Stimulated activated CD4-positive, alpha-beta T cell treated with anti-CD3 and anti-CD28 coated beads, Interleukin-12 subunit alpha, Interleukin-12 subunit beta, amount 100 ng/mL, for 4 hours (primary cell): ENCODE results near the gene EFL1.

Experiments used
- DNase-seq: peaks from one replicate; pipeline ENCODE4 v3.0.0-alpha.2; 2020

Gene EFL1

GRCh38 chr15:82114660-82115059 is 147.9 kb downstream of the EFL1 start:
- no peak for DNase-seq

GRCh38 chr15:82113106-82113715 is 149.3 kb downstream of the EFL1 start:
- DNase-seq: no peak

GRCh38 chr15:82111918-82112317 is 150.6 kb downstream of the EFL1 start:
- DNase-seq: no peak

- DNase-seq: no peak
Measured at GRCh38 chr15:82110144-82110543, 152.4 kb downstream of the EFL1 start.

GRCh38 chr15:82108489-82109078 is 153.9 kb downstream of the EFL1 start:
- peak; percentile 70 for DNase-seq

GRCh38 chr15:82106679-82107078 is 155.9 kb downstream of the EFL1 start:
- no peak for DNase-seq

GRCh38 chr15:82105451-82106215 is 156.9 kb downstream of the EFL1 start:
- no peak for DNase-seq

- DNase-seq: no peak
Measured at GRCh38 chr15:82103468-82103867, 159.1 kb downstream of the EFL1 start.

GRCh38 chr15:82100111-82100929 is 162.2 kb downstream of the EFL1 start:
- DNase-seq: no peak

GRCh38 chr15:82098674-82099073 is 163.9 kb downstream of the EFL1 start:
- DNase-seq: no peak

GRCh38 chr15:82095803-82096202 is 166.7 kb downstream of the EFL1 start:
- no peak for DNase-seq

- no peak for DNase-seq
Measured at GRCh38 chr15:82093774-82094211, 168.7 kb downstream of the EFL1 start.

GRCh38 chr15:82093325-82093724 is 169.2 kb downstream of the EFL1 start:
- DNase-seq: no peak

GRCh38 chr15:82091636-82092140 is 170.8 kb downstream of the EFL1 start:
- no peak for DNase-seq

GRCh38 chr15:82086243-82086995 is 176.1 kb downstream of the EFL1 start:
- no peak for DNase-seq

GRCh38 chr15:82081914-82082762 is 180.4 kb downstream of the EFL1 start:
- no peak for DNase-seq

- DNase-seq: no peak
Measured at GRCh38 chr15:82080774-82081173, 181.8 kb downstream of the EFL1 start.
